AG04450 (cell line): ENCODE measurements around the gene CACNA1E. TPM values are rescaled to one million over a fixed set of nuclear protein-coding genes. Genes with fewer than 3 reads are reported as not detected.
"Not testable (repeated sequence)": the region's sequence is repeated elsewhere in the genome, so short reads cannot be mapped to it uniquely, and the experiment has no call there.

Experiments used
- CTCF ChIA-PET: fragments of 300-600, 350-600 bp; formaldehyde crosslinking; extraction: SDS; loops from one replicate; lab custom pipeline; 2022; ENCODE audit warnings: antibody characterized with exemption, inconsistent platforms; lab: Charles Lee
- POLR2A ChIA-PET: fragments of 350-600 bp; formaldehyde crosslinking; extraction: SDS; loops from one replicate; lab custom pipeline; 2021; ENCODE audit warnings: antibody characterized with exemption, inconsistent platforms; lab: Yijun Ruan, JAX
- DNase-seq: peaks from one replicate; pipeline ENCODE4 v3.0.0-alpha.2; 2011; ENCODE audit warnings: low read depth, low spot score
- H3K27ac ChIP-seq: one replicate; pipeline ENCODE4 v1.5.1; 2012; ENCODE audit warnings: low read depth, low read length, control low read depth
- H3K27me3 ChIP-seq: one replicate; pipeline ENCODE4 v1.6.0; 2012; ENCODE audit warnings: low read length; ENCODE audit not compliant: control insufficient read depth, insufficient read depth
- H3K4me3 ChIP-seq: 2 replicates; pipeline ENCODE4 v1.5.1; 2011; ENCODE audit warnings: mild to moderate bottlenecking, low read depth, low read length, control low read depth
- H3K9me3 ChIP-seq: 2 replicates; pipeline ENCODE4 v1.5.1; 2012; ENCODE audit warnings: low read length; ENCODE audit not compliant: control insufficient read depth, insufficient read depth
- CTCF ChIP-seq: IDR thresholded peaks from 2 replicates; pipeline ENCODE4 v1.5.1; 2011; ENCODE audit warnings: low read depth, low read length, control low read depth, inconsistent platforms
- polyA plus RNA-seq: library from polyadenylated mRNA; depleted of rRNA; stranded (reverse); fragments of >200 nt; gene quantifications from 2 replicates; pipeline ENCODE4 v1.2.3, GENCODE V29; 2011
- small RNA-seq: library from RNA; depleted of rRNA; stranded (forward); fragments of <200 nt; gene quantifications from one replicate; pipeline ENCODE3, GENCODE V24; 2012; ENCODE audit warnings: low read depth; ENCODE audit not compliant: insufficient read length

The CACNA1E gene
- polyA plus RNA-seq, 1 experiment: not detected

- POLR2A ChIA-PET: no interaction called here
- no peak for TF ChIP-seq CTCF
Measured at GRCh38 chr1:181849071-181849470, 365.8 kb downstream of the CACNA1E start.

GRCh38 chr1:181854212-181854611, 370.9 kb downstream of the CACNA1E start:
- POLR2A ChIA-PET: not testable (repeated sequence)

More at GRCh38 chr1:181849071-181849470, 365.8 kb downstream of the CACNA1E start:
- Histone ChIP-seq H3K9me3 (peaks cover 7% of the 10 kb centered on the region), H3K4me3 (no peak overlapping the region), H3K27me3 (no peaks in the 10 kb centered on the region), H3K27ac (no peak overlapping the region)
- CTCF ChIA-PET: no interaction called here
- no peak for DNase-seq

GRCh38 chr1:181855380-181855779, 372.1 kb downstream of the CACNA1E start:
- DNase-seq: no peak
- ChIA-PET POLR2A (no interaction called here), CTCF (no interaction called here)
- Histone ChIP-seq H3K4me3 (no peak overlapping the region), H3K27ac (no peak overlapping the region), H3K9me3 (peaks cover 3% of the 10 kb centered on the region; the same call in 1 of the 2 replicates), H3K27me3 (no peaks in the 10 kb centered on the region)
- TF ChIP-seq CTCF: no peak

More at GRCh38 chr1:181854212-181854611, 370.9 kb downstream of the CACNA1E start:
- H3K27ac ChIP-seq, DNase-seq, CTCF ChIA-PET, H3K4me3 ChIP-seq, H3K27me3 ChIP-seq, H3K9me3 ChIP-seq: not testable (repeated sequence)

Small RNA genes lying within 50 kb of the gene (small RNA-seq; reads per million reads assigned to genes)
- not detected for gene RF00017
- not detected for gene RNA5SP70
